GM21786 (cell line): ENCODE data around the gene LAMB2.

Experiments used
- ATAC-seq: cut with Tn5 transposase; IDR thresholded peaks from one replicate; pipeline ENCODE4 v1.9.1; 2021; ENCODE audit not compliant: unreplicated experiment

The LAMB2 gene

GRCh38 chr3:49132437-49133225 lies at the start of gene LAMB2:
Gene LAMB2, minus strand, starts transcription at chr3:49133050. Its CDS starts 183 bp downstream, at chr3:49132867.
- no peak for ATAC-seq

GRCh38 chr3:49181351-49181750 lies 48.5 kb upstream of the LAMB2 start:
- no peak for ATAC-seq

GRCh38 chr3:49180116-49180515 lies 47.3 kb upstream of the LAMB2 start:
- ATAC-seq = no peak

- ATAC-seq = no peak
Measured at GRCh38 chr3:49177073-49177472, 44.2 kb upstream of the LAMB2 start.

- ATAC-seq = no peak
Measured at GRCh38 chr3:49175530-49175929, 42.7 kb upstream of the LAMB2 start.

GRCh38 chr3:49174397-49174985 lies 41.6 kb upstream of the LAMB2 start:
- ATAC-seq = no peak

GRCh38 chr3:49173792-49174170 lies 40.9 kb upstream of the LAMB2 start:
- no peak for ATAC-seq

GRCh38 chr3:49173116-49173791 lies 40.4 kb upstream of the LAMB2 start:
- no peak for ATAC-seq

- ATAC-seq = no peak
Measured at GRCh38 chr3:49172551-49173041, 39.7 kb upstream of the LAMB2 start.

GRCh38 chr3:49171775-49172500 lies 39.1 kb upstream of the LAMB2 start:
- ATAC-seq = no peak

GRCh38 chr3:49171119-49171774 lies 38.4 kb upstream of the LAMB2 start, which contains the start of gene KLHDC8B:
Gene KLHDC8B, plus strand, starts transcription at chr3:49171598. Its CDS starts 1,172 bp downstream, at chr3:49172770.
- peak; percentile 43 for ATAC-seq

GRCh38 chr3:49170744-49171118 lies 37.9 kb upstream of the LAMB2 start:
- ATAC-seq = no peak

GRCh38 chr3:49166752-49167556 lies 34.1 kb upstream of the LAMB2 start:
- ATAC-seq = no peak

- no peak for ATAC-seq
Measured at GRCh38 chr3:49165771-49166751, 33.2 kb upstream of the LAMB2 start, which contains the start of gene CCDC71. Gene CCDC71, minus strand, starts transcription at chr3:49166331. Its CDS starts 2,123 bp downstream, at chr3:49164208.

GRCh38 chr3:49164983-49165720 lies 32.3 kb upstream of the LAMB2 start:
- no peak for ATAC-seq

GRCh38 chr3:49163609-49164008 lies 30.8 kb upstream of the LAMB2 start:
- no peak for ATAC-seq

- ATAC-seq = no peak
Measured at GRCh38 chr3:49162751-49163419, 30.0 kb upstream of the LAMB2 start.
